ENCODE data around the gene LONRF3. TPM values are rescaled to one million over a fixed set of nuclear protein-coding genes. Genes with fewer than 3 reads are reported as not detected.
A peak's percentile ranks its signal among the peaks of the same experiment; 100 is the strongest.

The LONRF3 gene
- total and polyA plus RNA-seq, 9 donors, result 1.1 to 10.5 (median 4.7) TPM

GRCh38 chrX:119036107-119037029, 62.0 kb downstream of the LONRF3 start:
- no peak for TF ChIP-seq POLR2A (IDR thresholded peaks at IDR 0.05)
- TF ChIP-seq, protein P1, sequence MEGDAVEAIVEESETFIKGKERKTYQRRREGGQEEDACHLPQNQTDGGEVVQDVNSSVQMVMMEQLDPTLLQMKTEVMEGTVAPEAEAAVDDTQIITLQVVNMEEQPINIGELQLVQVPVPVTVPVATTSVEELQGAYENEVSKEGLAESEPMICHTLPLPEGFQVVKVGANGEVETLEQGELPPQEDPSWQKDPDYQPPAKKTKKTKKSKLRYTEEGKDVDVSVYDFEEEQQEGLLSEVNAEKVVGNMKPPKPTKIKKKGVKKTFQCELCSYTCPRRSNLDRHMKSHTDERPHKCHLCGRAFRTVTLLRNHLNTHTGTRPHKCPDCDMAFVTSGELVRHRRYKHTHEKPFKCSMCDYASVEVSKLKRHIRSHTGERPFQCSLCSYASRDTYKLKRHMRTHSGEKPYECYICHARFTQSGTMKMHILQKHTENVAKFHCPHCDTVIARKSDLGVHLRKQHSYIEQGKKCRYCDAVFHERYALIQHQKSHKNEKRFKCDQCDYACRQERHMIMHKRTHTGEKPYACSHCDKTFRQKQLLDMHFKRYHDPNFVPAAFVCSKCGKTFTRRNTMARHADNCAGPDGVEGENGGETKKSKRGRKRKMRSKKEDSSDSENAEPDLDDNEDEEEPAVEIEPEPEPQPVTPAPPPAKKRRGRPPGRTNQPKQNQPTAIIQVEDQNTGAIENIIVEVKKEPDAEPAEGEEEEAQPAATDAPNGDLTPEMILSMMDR (IDR thresholded peaks at IDR 0.05), result no peak
- no peak for TF ChIP-seq EP300 (IDR thresholded peaks at IDR 0.05)
- intact Hi-C loops (cut with DNase I), result no loop called here
- no peak for DNase-seq
- H3K27me3 ChIP-seq, result no peaks in the 10 kb centered on the region
- no peaks in the 10 kb centered on the region for H3K9me3 ChIP-seq
- peaks cover 4% of the 10 kb centered on the region for H3K4me1 ChIP-seq (ENCODE audit: insufficient read depth)
- no peaks in the 10 kb centered on the region for H3K36me3 ChIP-seq
- no peak overlapping the region for H3K4me3 ChIP-seq
- WGBS, 3 donors, result 74 to 85% (median 78%) methylated on average over 4 of the region's 4 CpGs
- H3K27ac ChIP-seq, result no peak overlapping the region

DNA sequence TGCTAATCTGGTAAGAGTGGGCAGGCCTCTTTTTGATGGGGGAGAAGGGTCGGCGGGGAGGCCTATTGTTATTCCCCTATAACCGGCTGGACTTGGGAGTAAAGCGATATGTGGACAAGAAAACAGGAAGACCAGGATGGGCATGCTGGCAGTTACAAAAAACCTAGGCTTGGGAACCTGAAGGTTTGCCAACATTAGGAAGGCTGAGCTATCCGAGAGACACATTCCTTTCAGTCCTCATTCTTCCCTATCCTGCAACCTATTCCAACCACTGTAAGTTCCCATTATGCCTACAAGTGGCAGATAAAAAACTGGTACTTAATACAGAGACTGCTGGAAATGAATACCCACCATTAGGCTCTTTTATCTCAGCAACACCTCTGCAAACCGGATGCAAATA, 66.0 kb downstream of the LONRF3 start:
- 29 to 47% (median 42%) methylated on average over 6 of the region's 6 CpGs for WGBS, 3 donors
- intact Hi-C loops (cut with DNase I), result no loop called here
- H3K27ac ChIP-seq, result peak overlapping the region in 1 of 2 donors; percentile 29

GRCh38 chrX:119041175-119041574, 66.8 kb downstream of the LONRF3 start:
- peak; percentile 54 to 86 (median 72) for DNase-seq
- intact Hi-C loops (cut with DNase I), result no loop called here
- 8 to 16% (median 14%) methylated on average over 4 of the region's 4 CpGs for WGBS, 3 donors
- Histone ChIP-seq H3K27me3 (no peaks in the 10 kb centered on the region), H3K36me3 (no peaks in the 10 kb centered on the region), H3K4me1 (ENCODE audit: insufficient read depth) (peaks cover 4% of the 10 kb centered on the region), H3K27ac (peak overlapping the region; percentile 25 to 29), H3K9me3 (no peaks in the 10 kb centered on the region), H3K4me3 (no peak overlapping the region)
- TF ChIP-seq, protein P1 (IDR thresholded peaks at IDR 0.05), result no peak
- TF ChIP-seq POLR2A (IDR thresholded peaks at IDR 0.05) (no peak), EP300 (IDR thresholded peaks at IDR 0.05) (no peak)

More for the DNA sequence above, 66.0 kb downstream of the LONRF3 start:
- Histone ChIP-seq H3K4me1 (ENCODE audit: insufficient read depth) (peaks cover 4% of the 10 kb centered on the region), H3K27me3 (no peaks in the 10 kb centered on the region), H3K9me3 (no peaks in the 10 kb centered on the region), H3K36me3 (no peaks in the 10 kb centered on the region), H3K4me3 (no peak overlapping the region)
- DNase-seq, result no peak
- TF ChIP-seq, protein P1 (IDR thresholded peaks at IDR 0.05), result no peak
- no peak for TF ChIP-seq POLR2A (IDR thresholded peaks at IDR 0.05)
- TF ChIP-seq EP300 (IDR thresholded peaks at IDR 0.05), result no peak

DNA sequence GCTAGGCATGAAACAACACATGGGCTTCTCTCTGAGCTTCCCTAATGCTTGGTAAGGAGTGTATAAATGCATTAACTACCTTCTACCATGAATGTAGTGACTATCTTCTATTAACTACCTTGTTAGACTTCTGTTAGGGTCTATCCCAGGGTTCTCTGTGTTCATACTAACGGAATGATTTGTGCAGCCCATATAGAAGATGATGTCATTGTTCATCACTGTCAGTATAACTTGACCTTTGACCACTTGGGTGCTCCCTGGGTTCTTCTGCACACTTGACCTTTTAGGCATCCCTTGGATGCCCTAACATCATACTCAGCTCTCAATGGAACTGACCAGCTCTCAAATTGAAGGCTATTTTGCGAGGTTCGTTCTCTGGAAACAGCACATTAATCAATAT, 67.6 kb downstream of the LONRF3 start:
- WGBS, 3 donors, result 84 to 93% (median 90%) methylated on average over 3 of the region's 3 CpGs
- no peak overlapping the region for H3K27ac ChIP-seq
- intact Hi-C loops (cut with DNase I), result no loop called here
- no peak overlapping the region for H3K4me3 ChIP-seq
- no peaks in the 10 kb centered on the region for H3K27me3 ChIP-seq
- TF ChIP-seq EP300 (IDR thresholded peaks at IDR 0.05) (no peak), POLR2A (IDR thresholded peaks at IDR 0.05) (no peak)
- TF ChIP-seq, protein P1 (IDR thresholded peaks at IDR 0.05), result no peak
- H3K9me3 ChIP-seq, result no peaks in the 10 kb centered on the region
- H3K36me3 ChIP-seq, result no peaks in the 10 kb centered on the region
- no peak for DNase-seq
- peaks cover 4% of the 10 kb centered on the region for H3K4me1 ChIP-seq (ENCODE audit: insufficient read depth)
